Liver (tissue), 9 donors: ENCODE results near the gene TMED9. TPM values are rescaled to one million over a fixed set of nuclear protein-coding genes. Genes with fewer than 3 reads are reported as not detected.

Experiments
- DNase-seq: peaks from one replicate; pipeline ENCODE4 v3.0.0-alpha.2; 2017; ENCODE audit warnings: low spot score
- H3K27ac ChIP-seq, 2 donors: one replicate each; pipeline ENCODE4 v1.7.0; 2013; ENCODE audit warnings: inconsistent platforms in 2 of 2, low read length in 2 of 2, control low read depth in 1 of 2, low read depth in 1 of 2, mild to moderate bottlenecking in 1 of 2
- H3K27me3 ChIP-seq, 4 donors: one replicate each; pipeline versions ENCODE4 v1.6.1 to v1.7.0; 2013; ENCODE audit warnings: low read length in 3 of 4, inconsistent platforms in 1 of 4, mild to moderate bottlenecking in 1 of 4, moderate library complexity in 1 of 4; ENCODE audit not compliant: control insufficient read depth in 4 of 4, insufficient read depth in 4 of 4
- H3K36me3 ChIP-seq, 4 donors: one replicate each; pipeline versions ENCODE4 v1.6.1 to v1.7.0; 2013; ENCODE audit warnings: low read length in 3 of 4, mild to moderate bottlenecking in 3 of 4, low read depth in 1 of 4, moderate library complexity in 1 of 4; ENCODE audit not compliant: control insufficient read depth in 4 of 4, insufficient read depth in 3 of 4
- H3K4me1 ChIP-seq, 4 donors: one replicate each; pipeline versions ENCODE4 v1.6.1 to v1.7.0; 2013; ENCODE audit warnings: low read length in 3 of 4, mild to moderate bottlenecking in 3 of 4, moderate library complexity in 1 of 4; ENCODE audit not compliant: control insufficient read depth in 4 of 4, insufficient read depth in 4 of 4
- H3K4me3 ChIP-seq, 3 donors: one replicate each; pipeline versions ENCODE4 v1.6.1 to v1.7.0; 2013; ENCODE audit warnings: low read length in 3 of 3, control low read depth in 1 of 3, low read depth in 1 of 3, mild to moderate bottlenecking in 1 of 3
- H3K9ac ChIP-seq, 2 donors: one replicate each; pipeline ENCODE4 v1.7.0; 2013; ENCODE audit warnings: low read length in 2 of 2, mild to moderate bottlenecking in 2 of 2, moderate library complexity in 2 of 2, control low read depth in 1 of 2, low read depth in 1 of 2
- H3K9me3 ChIP-seq, 4 donors: one replicate each; pipeline versions ENCODE4 v1.6.1 to v1.7.0; 2013; ENCODE audit warnings: low read length in 3 of 4; ENCODE audit not compliant: control insufficient read depth in 4 of 4
- CTCF ChIP-seq: fragments of 150-350 bp; IDR thresholded peaks from 2 replicates; pipeline ENCODE4 v1.5.1; 2017; ENCODE audit warnings: improper control_type of control experiment, low read depth, low read length; ENCODE audit not compliant: missing input control
- EGR1 ChIP-seq, 2 donors: IDR thresholded peaks; 2 replicates each; pipeline ENCODE4 v1.6.1; 2016 to 2018; ENCODE audit warnings: antibody characterized with exemption in 2 of 2, low read depth in 2 of 2
- GABPA ChIP-seq, 2 donors: IDR thresholded peaks in 1 of 2; conservative IDR thresholded peaks in 1 of 2; 2 replicates each; pipeline ENCODE4 v1.6.1; 2016; ENCODE audit warnings: antibody characterized with exemption in 2 of 2, mild to moderate bottlenecking in 1 of 2, moderate library complexity in 1 of 2
- HNF4G ChIP-seq: IDR thresholded peaks from 2 replicates; pipeline ENCODE4 v1.6.1; 2016; ENCODE audit warnings: antibody characterized with exemption
- JUND ChIP-seq, 2 donors: IDR thresholded peaks; 2 replicates each; pipeline ENCODE4 v1.6.1; 2016; ENCODE audit warnings: antibody characterized with exemption in 2 of 2
- MAX ChIP-seq: IDR thresholded peaks from 2 replicates; pipeline ENCODE4 v1.6.1; 2016; ENCODE audit warnings: antibody characterized with exemption
- NR2F2 ChIP-seq: IDR thresholded peaks from 2 replicates; pipeline ENCODE4 v1.6.1; 2016; ENCODE audit warnings: antibody characterized with exemption
- RAD21 ChIP-seq, 2 donors: IDR thresholded peaks; 2 replicates each; pipeline ENCODE4 v1.6.1; 2016; ENCODE audit warnings: antibody characterized with exemption in 2 of 2, mild to moderate bottlenecking in 2 of 2
- REST ChIP-seq: IDR thresholded peaks from 2 replicates; pipeline ENCODE4 v1.6.1; 2016; ENCODE audit warnings: antibody characterized with exemption, mild to moderate bottlenecking
- SP1 ChIP-seq: IDR thresholded peaks from 2 replicates; pipeline ENCODE4 v1.6.1; 2018; ENCODE audit warnings: antibody characterized with exemption, mild to moderate bottlenecking
- TAF1 ChIP-seq: conservative IDR thresholded peaks from 2 replicates; pipeline ENCODE4 v1.6.1; 2016; ENCODE audit warnings: antibody characterized with exemption, mild to moderate bottlenecking
- YY1 ChIP-seq: IDR thresholded peaks from 2 replicates; pipeline ENCODE4 v1.6.1; 2016; ENCODE audit warnings: antibody characterized with exemption, mild to moderate bottlenecking
- ZBTB33 ChIP-seq: IDR thresholded peaks from 2 replicates; pipeline ENCODE4 v1.6.1; 2016; ENCODE audit warnings: antibody characterized with exemption
- WGBS: extraction: QIAGEN DNeasy Blood & Tissue Kit; methylation state at CpG from one replicate; pipeline ENCODE4 v1.1.7; 2013; 5-methylcytosine and 5-hydroxymethylcytosine counted together
- polyA plus RNA-seq, 2 donors: library from polyadenylated mRNA; stranded (reverse) in 1 of 2; unstranded in 1 of 2; fragments of 200-250 nt in 1 of 2; fragments of >200 nt in 1 of 2; fragmentation: Nextera tagmentation in 1 of 2; extraction: Ambion mirVana in 1 of 2; gene quantifications; one replicate each; pipeline versions ENCODE4 v1.2.1 to v1.2.3, GENCODE V29; 2013 to 2015
- total RNA-seq, 2 donors: library from RNA; depleted of rRNA; stranded (reverse); fragments of >200 nt; gene quantifications; one replicate each; pipeline ENCODE4 v1.2.3, GENCODE V29; 2014
- donor health status: healthy.
- donor health status: healthy.
- donor health status: healthy.
- donor health status: healthy.
- donor health status: healthy.

Gene TMED9
- total and polyA plus RNA-seq, 4 donors: 66.7 to 234 (median 106) TPM

GRCh38 chr5:177598477-177598876 is 6.5 kb downstream of the TMED9 start (continued):
- TF ChIP-seq MAX: no peak
- TF ChIP-seq EGR1 (IDR thresholded peaks at IDR 0.05; ENCODE audit: low read depth in 2 of 2): no peak
- no peak for TF ChIP-seq GABPA (IDR thresholded peaks at IDR 0.05 in 1 of 2, conservative IDR thresholded peaks at IDR 0.05 in 1 of 2)

GRCh38 chr5:177599731-177600507 is 7.9 kb downstream of the TMED9 start, which contains the start of gene B4GALT7:
Gene B4GALT7, plus strand, starts transcription at chr5:177600132. Its CDS starts 79 bp downstream, at chr5:177600211.
- under 1% methylated on average over 86 of the region's 86 CpGs for WGBS
- Histone ChIP-seq H3K27me3 (no peaks in the 10 kb centered on the region), H3K27ac (peak within 1 kb of the TSS; percentile 40 to 79), H3K4me1 (peaks cover 0 to 19% (median 10%) of the 10 kb centered on the region in 4 donors), H3K4me3 (peak within 1 kb of the TSS; percentile 83 to 99 (median 87)), H3K36me3 (peaks cover 8 to 18% (median 14%) of the 10 kb centered on the region in 4 donors), H3K9me3 (no peaks in the 10 kb centered on the region), H3K9ac (peak within 1 kb of the TSS; percentile 80 to 81)
- TF ChIP-seq ZBTB33: no peak
- TF ChIP-seq NR2F2: no peak
- TF ChIP-seq EGR1 (IDR thresholded peaks at IDR 0.05; ENCODE audit: low read depth in 2 of 2): no peak
- peak in 1 of 2 donors; percentile 29 for TF ChIP-seq GABPA (IDR thresholded peaks at IDR 0.05 in 1 of 2, conservative IDR thresholded peaks at IDR 0.05 in 1 of 2)
- TF ChIP-seq CTCF: peak; percentile 8
- DNase-seq: peak; percentile 93

- no peaks in the 10 kb centered on the region for H3K9me3 ChIP-seq
- peaks cover 0 to 19% (median 10%) of the 10 kb centered on the region in 4 donors for H3K4me1 ChIP-seq
- no peak for TF ChIP-seq SP1
- TF ChIP-seq RAD21 (IDR thresholded peaks at IDR 0.05): no peak
- H3K27me3 ChIP-seq: no peaks in the 10 kb centered on the region
- H3K36me3 ChIP-seq: peaks cover 2 to 16% (median 8%) of the 10 kb centered on the region in 4 donors
- DNase-seq: no peak
- WGBS: 7% methylated on average over 16 of the region's 16 CpGs
- H3K27ac ChIP-seq: peak overlapping the region; percentile 38 to 79
- peak overlapping the region; percentile 83 to 99 (median 87) for H3K4me3 ChIP-seq
- H3K9ac ChIP-seq: peak overlapping the region; percentile 80 to 81
Measured at GRCh38 chr5:177600508-177601018, 8.6 kb downstream of the TMED9 start.

GRCh38 chr5:177601126-177601525 is 9.1 kb downstream of the TMED9 start:
- peaks cover 0 to 13% (median 4%) of the 10 kb centered on the region in 4 donors for H3K36me3 ChIP-seq
- DNase-seq: no peak
- no peaks in the 10 kb centered on the region for H3K27me3 ChIP-seq
- peaks cover 0 to 19% (median 10%) of the 10 kb centered on the region in 4 donors for H3K4me1 ChIP-seq
- WGBS: 96% methylated on average over 11 of the region's 11 CpGs
- H3K27ac ChIP-seq: no peak overlapping the region
- H3K9ac ChIP-seq: no peak overlapping the region
- H3K4me3 ChIP-seq: no peak overlapping the region
- H3K9me3 ChIP-seq: no peaks in the 10 kb centered on the region
- no peak for TF ChIP-seq RAD21 (IDR thresholded peaks at IDR 0.05)
- TF ChIP-seq HNF4G: no peak
- TF ChIP-seq REST: no peak
- no peak for TF ChIP-seq TAF1
- TF ChIP-seq JUND (IDR thresholded peaks at IDR 0.05): no peak
- no peak for TF ChIP-seq CTCF
- no peak for TF ChIP-seq YY1
